HG03460 (cell line): ENCODE data around the gene FOXG1.

Experiments
- ATAC-seq: cut with Tn5 transposase; IDR thresholded peaks from one replicate; pipeline ENCODE4 v1.9.1; 2021; ENCODE audit not compliant: unreplicated experiment

Gene FOXG1

GRCh38 chr14:28774764-28775735 is 8.5 kb downstream of the FOXG1 start:
- ATAC-seq = no peak

GRCh38 chr14:28776482-28777266 is 10.1 kb downstream of the FOXG1 start:
- no peak for ATAC-seq

- no peak for ATAC-seq
Measured at GRCh38 chr14:28777471-28778137, 11.0 kb downstream of the FOXG1 start.

- ATAC-seq = no peak
Measured at GRCh38 chr14:28778138-28779117, 11.8 kb downstream of the FOXG1 start.

- ATAC-seq = no peak
Measured at GRCh38 chr14:28779456-28779855, 12.9 kb downstream of the FOXG1 start.

GRCh38 chr14:28780843-28781820 is 14.5 kb downstream of the FOXG1 start:
- ATAC-seq = no peak

- ATAC-seq = no peak
Measured at GRCh38 chr14:28782301-28782700, 15.7 kb downstream of the FOXG1 start.

- ATAC-seq = no peak
Measured at GRCh38 chr14:28783664-28784063, 17.1 kb downstream of the FOXG1 start.

GRCh38 chr14:28784096-28785048 is 17.8 kb downstream of the FOXG1 start:
- ATAC-seq = no peak

- no peak for ATAC-seq
Measured at GRCh38 chr14:28785096-28785952, 18.7 kb downstream of the FOXG1 start.

- no peak for ATAC-seq
Measured at GRCh38 chr14:28807518-28807917, 40.9 kb downstream of the FOXG1 start.

GRCh38 chr14:28813810-28814209 is 47.2 kb downstream of the FOXG1 start:
- no peak for ATAC-seq
